Panc1 (cell line): ENCODE results near the gene INTS1. TPM values are rescaled to one million over a fixed set of nuclear protein-coding genes. Genes with fewer than 3 reads are reported as not detected.

Source experiments
- ATAC-seq: fragments of 200-7000 bp; cut with Tn5 transposase; 2 replicates; pipeline ENCODE4 v1.9.1; 2020; ENCODE audit warnings: mild to moderate bottlenecking, moderate library complexity
- BruUV-seq: library from RNA; stranded (reverse); fragments of 400-500 nt; replicated peaks from 2 replicates; lab custom pipeline; 2021; lab: Mats Ljungman, UMichigan
- CTCF ChIA-PET: fragments of 300-600 bp; sonication (Branson Sonifier 250); formaldehyde crosslinking; loops from one replicate; lab custom pipeline; 2022; ENCODE audit warnings: antibody characterized with exemption; lab: Charles Lee
- POLR2A ChIA-PET: fragments of 300-600 bp; sonication (Branson Sonifier 250); formaldehyde crosslinking; loops from one replicate; lab custom pipeline; 2022; ENCODE audit warnings: antibody characterized with exemption; lab: Charles Lee
- DNase-seq: peaks from one replicate; pipeline ENCODE4 v3.0.0-alpha.2; 2010; ENCODE audit warnings: low read depth, low spot score
- H3K27ac ChIP-seq: 2 replicates; pipeline ENCODE4 v1.5.1; 2011; ENCODE audit warnings: mild to moderate bottlenecking, low read length, inconsistent platforms
- H3K27me3 ChIP-seq: fragments of 200-500 bp; sonication (Bioruptor generic); 2 replicates; pipeline ENCODE4 v1.6.0; 2014; ENCODE audit warnings: low read length, inconsistent platforms; ENCODE audit not compliant: control insufficient read depth, insufficient read depth
- H3K36me3 ChIP-seq: fragments of 200-500 bp; sonication (Bioruptor generic); 2 replicates; pipeline ENCODE4 v1.5.1; 2014; ENCODE audit warnings: inconsistent platforms, mild to moderate bottlenecking, low read length, moderate library complexity; ENCODE audit not compliant: control insufficient read depth, insufficient read depth
- H3K4me1 ChIP-seq: 2 replicates; pipeline ENCODE4 v1.5.1; 2011; ENCODE audit warnings: inconsistent platforms, mild to moderate bottlenecking, low read length, moderate library complexity; ENCODE audit not compliant: control insufficient read depth, insufficient read depth
- H3K4me3 ChIP-seq, 2 experiments: 2 replicates each; pipeline ENCODE4 v1.5.1; 2011 to 2012; ENCODE audit warnings: low read depth in 2 of 2, low read length in 2 of 2, mild to moderate bottlenecking in 2 of 2, inconsistent platforms in 1 of 2, moderate library complexity in 1 of 2
- H3K9me3 ChIP-seq: fragments of 200-500 bp; sonication (Bioruptor generic); 2 replicates; pipeline ENCODE4 v1.5.1; 2014; ENCODE audit warnings: low read depth, mild to moderate bottlenecking, inconsistent platforms, low read length, moderate library complexity; ENCODE audit not compliant: control insufficient read depth, insufficient read depth
- POLR2AphosphoS5 ChIP-seq: IDR thresholded peaks from 2 replicates; pipeline ENCODE4 v1.6.1; 2012; ENCODE audit warnings: mild to moderate bottlenecking, low read depth, low read length, moderate library complexity
- REST ChIP-seq, 2 experiments: IDR thresholded peaks; 2 replicates each; pipeline ENCODE4 v1.6.1; 2011 to 2012; ENCODE audit warnings: low read depth in 2 of 2, control low read depth in 1 of 2, low read length in 1 of 2, mild to moderate bottlenecking in 1 of 2, moderate library complexity in 1 of 2; ENCODE audit not compliant: insufficient read depth in 1 of 2
- SIN3A ChIP-seq: IDR thresholded peaks from 2 replicates; pipeline ENCODE4 v1.6.1; 2012; ENCODE audit warnings: low read depth, mild to moderate bottlenecking, low read length, moderate library complexity, borderline replicate concordance; ENCODE audit not compliant: insufficient read depth
- TCF7L2 ChIP-seq: IDR thresholded peaks from 2 replicates; pipeline ENCODE4 v1.6.1; 2011; ENCODE audit warnings: mild to moderate bottlenecking, low read depth, low read length, inconsistent platforms
- in situ Hi-C: cut with HindIII; loops from 2 replicates; pipeline ENCODE4 v1.10.0; 2016; ENCODE audit warnings: low sequenced_read_pairs, low pct_unique_long_range_greater_than_20kb
- intact Hi-C: fragments of 100-400 bp; cut with micrococcal nuclease; formaldehyde crosslinking; loops from one replicate; pipeline ENCODE4 v1.10.0; 2022; ENCODE audit not compliant: unreplicated experiment
- total RNA-seq: library from RNA; stranded (reverse); gene quantifications from one replicate; pipeline ENCODE4 v1.2.1, GENCODE V29; 2021; ENCODE audit not compliant: unreplicated experiment
- TF ChIP-seq, protein P1 (sequence below): fragments of 450-650 bp; IDR thresholded peaks from 2 replicates; pipeline ENCODE4 v1.5.1; 2017; ENCODE audit warnings: mild to moderate bottlenecking

Gene INTS1
- total RNA-seq, 1 experiment from 2014 or later = 173 TPM

- TF ChIP-seq TCF7L2 (no peak), POLR2AphosphoS5 (no peak), REST (IDR thresholded peaks at IDR 0.05; ENCODE audit: insufficient read depth in 1 of 2, low read depth in 2 of 2, low read length in 1 of 2) (no peak), SIN3A (no peak)
- TF ChIP-seq, protein P1, sequence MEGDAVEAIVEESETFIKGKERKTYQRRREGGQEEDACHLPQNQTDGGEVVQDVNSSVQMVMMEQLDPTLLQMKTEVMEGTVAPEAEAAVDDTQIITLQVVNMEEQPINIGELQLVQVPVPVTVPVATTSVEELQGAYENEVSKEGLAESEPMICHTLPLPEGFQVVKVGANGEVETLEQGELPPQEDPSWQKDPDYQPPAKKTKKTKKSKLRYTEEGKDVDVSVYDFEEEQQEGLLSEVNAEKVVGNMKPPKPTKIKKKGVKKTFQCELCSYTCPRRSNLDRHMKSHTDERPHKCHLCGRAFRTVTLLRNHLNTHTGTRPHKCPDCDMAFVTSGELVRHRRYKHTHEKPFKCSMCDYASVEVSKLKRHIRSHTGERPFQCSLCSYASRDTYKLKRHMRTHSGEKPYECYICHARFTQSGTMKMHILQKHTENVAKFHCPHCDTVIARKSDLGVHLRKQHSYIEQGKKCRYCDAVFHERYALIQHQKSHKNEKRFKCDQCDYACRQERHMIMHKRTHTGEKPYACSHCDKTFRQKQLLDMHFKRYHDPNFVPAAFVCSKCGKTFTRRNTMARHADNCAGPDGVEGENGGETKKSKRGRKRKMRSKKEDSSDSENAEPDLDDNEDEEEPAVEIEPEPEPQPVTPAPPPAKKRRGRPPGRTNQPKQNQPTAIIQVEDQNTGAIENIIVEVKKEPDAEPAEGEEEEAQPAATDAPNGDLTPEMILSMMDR = no peak
- H3K4me1 ChIP-seq = peaks cover 45% of the 10 kb centered on the region
- no TSS peak for BruUV-seq
- H3K27ac ChIP-seq = peak overlapping the region; percentile 80
- intact Hi-C loops = no loop called here
- POLR2A ChIA-PET = no interaction called here
- H3K27me3 ChIP-seq = no peaks in the 10 kb centered on the region
- no peaks in the 10 kb centered on the region for H3K9me3 ChIP-seq
- in situ Hi-C loops = no loop called here
- no peak overlapping the region for H3K4me3 ChIP-seq
- CTCF ChIA-PET = interaction anchor here (0.5 to 0.6 kb wide), 2 partner anchors 76 to 283 kb away, joined by 3 read pairs; no protein-coding TSS in a partner anchor
- ATAC-seq = no peak
- H3K36me3 ChIP-seq = peaks cover under 1% of the 10 kb centered on the region; the same call in 1 of the 2 replicates
- no peak for DNase-seq
Observed at GRCh38 chr7:1508277-1508758, 4.1 kb upstream of the INTS1 start.

DNA sequence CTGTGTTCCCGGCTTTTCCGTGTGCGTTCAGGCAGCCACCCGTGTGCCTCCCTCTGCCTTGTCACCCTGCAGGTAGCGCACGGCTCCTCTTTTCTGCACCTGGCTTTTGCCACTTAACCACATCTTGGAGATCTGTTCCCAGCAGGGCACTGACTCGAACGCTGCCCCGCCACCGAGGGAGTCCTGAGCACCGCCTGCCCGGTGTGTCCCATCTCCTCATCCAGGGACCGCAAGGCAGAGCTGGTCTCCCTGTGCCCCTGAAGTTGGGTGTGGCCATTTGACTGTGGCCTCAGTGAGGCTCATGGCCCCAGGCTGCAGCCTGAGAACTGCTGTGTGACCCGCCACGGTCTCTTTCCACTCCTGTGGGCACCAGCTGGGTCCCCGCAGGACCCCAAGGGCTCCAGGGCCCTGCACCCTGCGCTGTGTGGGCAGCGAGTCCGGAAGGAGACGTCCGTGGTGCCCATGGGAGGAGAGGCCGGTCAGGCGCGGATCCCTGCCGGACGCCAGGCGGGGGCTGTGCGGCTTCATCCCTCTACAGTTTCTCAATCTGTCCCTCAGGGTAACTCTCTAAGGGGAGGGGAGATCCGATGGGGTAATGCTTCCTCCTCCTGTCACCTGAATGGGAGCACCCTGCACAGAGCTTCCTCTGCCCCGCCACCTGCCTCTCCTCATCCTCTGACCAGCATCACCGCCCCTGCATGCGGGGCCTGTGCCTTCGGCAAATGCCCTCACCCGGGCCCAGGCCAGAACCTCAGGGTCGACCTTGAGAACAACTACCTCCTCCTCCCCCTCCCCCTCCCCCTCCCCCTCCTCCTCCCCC is 1.8 kb upstream of the INTS1 start:
- Histone ChIP-seq H3K4me3 (peak overlapping the region; percentile 14 to 43; a peak in 3 of 4 replicates), H3K27me3 (no peaks in the 10 kb centered on the region), H3K27ac (peak overlapping the region; percentile 98), H3K4me1 (peaks cover 46% of the 10 kb centered on the region), H3K36me3 (peaks cover 6% of the 10 kb centered on the region; the same call in 1 of the 2 replicates), H3K9me3 (no peaks in the 10 kb centered on the region)
- ChIA-PET POLR2A (interaction anchor here (0.9 kb wide), 1 partner anchor 28 kb away, joined by 3 read pairs; no protein-coding TSS in a partner anchor), CTCF (no interaction called here)
- TF ChIP-seq, protein P1 = no peak
- TF ChIP-seq POLR2AphosphoS5 (no peak), REST (IDR thresholded peaks at IDR 0.05; ENCODE audit: insufficient read depth in 1 of 2, low read depth in 2 of 2, low read length in 1 of 2) (no peak), TCF7L2 (no peak; the same call in 1 of the 2 replicates), SIN3A (no peak)
- in situ Hi-C loops (no loop called here), intact Hi-C loops (loop anchor here (2.0 kb wide), 1 partner anchor 31 kb away; no protein-coding TSS in a partner anchor)
- BruUV-seq = no TSS peak
- ATAC-seq = peak; percentile 54
- DNase-seq = no peak
